ENCODE measurements around the gene IL17RB. TPM values are rescaled to one million over a fixed set of nuclear protein-coding genes. Genes with fewer than 3 reads are reported as not detected.
A peak's percentile ranks its signal among the peaks of the same experiment; 100 is the strongest.

Gene IL17RB
- total and polyA plus RNA-seq, 2 of the 8 experiments (the other 6 are each of a cell fraction or from before 2014, with no cell fraction given): 7.0 to 24.6 TPM

GRCh38 chr3:53800041-53800906 is 46.1 kb upstream of the IL17RB start:
- no peak overlapping the region for H4K5ac ChIP-seq (ENCODE audit: insufficient read length, low read depth, low read length)
- no peak overlapping the region for H3K18ac ChIP-seq (ENCODE audit: extremely low read depth, low read length)
- H3K56ac ChIP-seq (replicated peaks; ENCODE audit: insufficient read length, low read depth, low read length): no peak overlapping the region
- H3K4me2 ChIP-seq (ENCODE audit: insufficient read depth in 1 of 2, low read depth in 2 of 2, low read length in 2 of 2): no peak overlapping the region
- FAIRE-seq (no peak), DNase-seq (ENCODE audit: low read depth in 1 of 2, low spot score in 2 of 2) (no peak)
- peaks cover 0 to 6% (median 0%) of the 10 kb centered on the region in 4 experiments; a peak in 4 of 7 replicates for H3K4me1 ChIP-seq (replicated peaks in 1 of 4; ENCODE audit: control insufficient read depth in 3 of 4, insufficient read depth in 4 of 4, low read length in 3 of 4)
- H4K91ac ChIP-seq (replicated peaks; ENCODE audit: insufficient read length, low read length): no peak overlapping the region
- H2BK120ac ChIP-seq (replicated peaks; ENCODE audit: low read depth, low read length): no peak overlapping the region
- no peaks in the 10 kb centered on the region for H3K9me3 ChIP-seq (ENCODE audit: insufficient read depth in 2 of 2, low read depth in 1 of 2, low read length in 1 of 2)
- POLR2A ChIA-PET (ENCODE audit: partially characterized antibody): interaction anchor here (1.1 kb wide), 1 partner anchor 10 kb away, joined by 5 read pairs; no protein-coding TSS in a partner anchor
- 93% methylated on average over 16 of the region's 16 CpGs; no CpG with 5 or more reads in 1 of the 2 experiments for WGBS, 2 experiments (ENCODE audit: extremely low coverage in 1 of 2, insufficient coverage in 1 of 2, insufficient read length in 1 of 2, insufficient replicate concordance in 2 of 2, low coverage in 1 of 2, low lambda C conversion rate in 2 of 2, missing lambda C conversion rate in 1 of 2)
- CTCF ChIA-PET (ENCODE audit: partially characterized antibody): interaction anchor here (1.0 to 1.2 kb wide), 3 partner anchors 11 to 34 kb away, joined by 3 to 4 read pairs (median 4); no protein-coding TSS in a partner anchor
- H3K4me3 ChIP-seq (ENCODE audit: extremely low read depth in 1 of 4, insufficient read depth in 2 of 4, low read depth in 3 of 4, low read length in 4 of 4): no peak overlapping the region
- no peak overlapping the region for H3K9ac ChIP-seq (replicated peaks in 1 of 4; ENCODE audit: extremely low read depth in 1 of 4, low read depth in 3 of 4, low read length in 3 of 4)
- H3K79me2 ChIP-seq (ENCODE audit: control insufficient read depth in 1 of 2, insufficient read depth in 2 of 2, low read length in 2 of 2): no peaks in the 10 kb centered on the region
- 0 out of 2 replicates have a peak overlapping the region, but pooled peaks have one; percentile 8 for H2BK5ac ChIP-seq (ENCODE audit: low read depth, low read length)
- no peak overlapping the region for H3K23ac ChIP-seq (ENCODE audit: insufficient read length)
- H3K79me1 ChIP-seq (ENCODE audit: low read depth, low read length): no peaks in the 10 kb centered on the region
- no peaks in the 10 kb centered on the region; a peak in 1 of 7 replicates for H3K27me3 ChIP-seq (replicated peaks in 1 of 4; ENCODE audit: control insufficient read depth in 3 of 4, extremely low read depth in 1 of 4, insufficient read depth in 3 of 4, low read length in 3 of 4)
- H4K8ac ChIP-seq (ENCODE audit: extremely low read depth, insufficient read depth, low read length): no peak overlapping the region
- H3K27ac ChIP-seq (ENCODE audit: low read depth, low read length): no peak overlapping the region
- H3K14ac ChIP-seq (ENCODE audit: insufficient read length): no peak overlapping the region
- H2BK20ac ChIP-seq (ENCODE audit: low read length): no peak overlapping the region
- H2AK5ac ChIP-seq (ENCODE audit: low read depth, low read length): no peak overlapping the region
- no peaks in the 10 kb centered on the region for H4K20me1 ChIP-seq (replicated peaks in 1 of 2; ENCODE audit: control insufficient read depth in 1 of 2, insufficient read depth in 2 of 2, low read length in 2 of 2)
- no peak overlapping the region for H2BK12ac ChIP-seq (ENCODE audit: low read depth, low read length)
- H2BK15ac ChIP-seq (ENCODE audit: low read length): no peak overlapping the region
- H3K4ac ChIP-seq (replicated peaks; ENCODE audit: insufficient read length, low read depth, low read length): no peak overlapping the region
- H2AFZ ChIP-seq (ENCODE audit: low read length): no peak overlapping the region
- H3K23me2 ChIP-seq (ENCODE audit: low read depth, low read length): no peaks in the 10 kb centered on the region
- TF ChIP-seq E2F6 (IDR thresholded peaks at IDR 0.05) (no peak), MAFK (IDR thresholded peaks at IDR 0.05; ENCODE audit: low read depth, low read length) (no peak), NANOG (IDR thresholded peaks at IDR 0.05; ENCODE audit: insufficient read depth, low read depth, low read length, poor library complexity, severe bottlenecking) (no peak), CBX5 (IDR thresholded peaks at IDR 0.05; ENCODE audit: low read depth, low read length) (no peak)
- no peaks in the 10 kb centered on the region for H3K36me3 ChIP-seq (ENCODE audit: control insufficient read depth in 2 of 4, insufficient read depth in 4 of 4, low read length in 3 of 4)
